GM19099 (cell line): ENCODE measurements around the gene SORCS2.

Experiments
- POLR2A ChIP-seq: IDR thresholded peaks from 3 replicates; pipeline ENCODE4 v1.6.1; 2011; ENCODE audit warnings: low read depth; ENCODE audit not compliant: insufficient read length; ENCODE audit errors: extremely low read depth

Gene SORCS2

DNA sequence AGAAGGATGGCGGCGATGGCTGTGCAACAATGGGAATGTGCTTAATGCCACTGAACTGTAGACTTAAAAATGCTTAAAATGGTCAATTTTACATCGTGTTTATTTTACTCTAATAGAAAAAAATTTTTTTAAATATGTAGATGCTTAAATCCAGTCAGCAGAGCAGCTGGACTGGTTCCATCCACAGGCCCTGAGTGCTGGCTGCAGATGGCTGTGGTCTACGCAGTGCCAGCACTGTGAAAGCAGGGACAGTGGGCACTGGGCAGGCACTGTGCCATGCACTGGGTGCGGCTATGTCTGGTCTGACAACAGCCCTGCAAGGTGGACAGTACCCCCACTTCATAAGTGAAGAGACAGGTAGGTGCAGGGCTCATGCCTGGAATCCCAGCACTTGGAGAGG, 572.1 kb downstream of the SORCS2 start:
- TF ChIP-seq POLR2A = no peak

DNA sequence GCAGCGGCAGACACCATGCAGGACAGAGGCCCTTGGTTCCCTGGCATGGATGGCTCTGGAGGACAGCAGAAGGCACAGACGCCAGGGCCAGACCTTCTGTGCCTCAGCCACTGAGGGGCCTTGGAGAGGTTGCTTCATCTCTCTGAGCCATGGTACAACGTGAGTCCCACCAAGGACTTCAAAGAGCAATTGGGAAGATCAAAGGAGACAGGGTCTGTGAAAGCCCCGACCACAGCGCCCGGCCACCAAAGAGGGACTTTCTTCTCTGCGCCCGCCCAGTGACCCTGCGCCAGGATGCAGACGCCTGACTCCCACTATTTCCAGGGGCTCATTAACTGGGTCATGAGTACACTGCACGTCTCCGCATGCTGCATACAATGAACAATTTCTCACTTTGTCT, 573.3 kb downstream of the SORCS2 start:
- TF ChIP-seq POLR2A = no peak

DNA sequence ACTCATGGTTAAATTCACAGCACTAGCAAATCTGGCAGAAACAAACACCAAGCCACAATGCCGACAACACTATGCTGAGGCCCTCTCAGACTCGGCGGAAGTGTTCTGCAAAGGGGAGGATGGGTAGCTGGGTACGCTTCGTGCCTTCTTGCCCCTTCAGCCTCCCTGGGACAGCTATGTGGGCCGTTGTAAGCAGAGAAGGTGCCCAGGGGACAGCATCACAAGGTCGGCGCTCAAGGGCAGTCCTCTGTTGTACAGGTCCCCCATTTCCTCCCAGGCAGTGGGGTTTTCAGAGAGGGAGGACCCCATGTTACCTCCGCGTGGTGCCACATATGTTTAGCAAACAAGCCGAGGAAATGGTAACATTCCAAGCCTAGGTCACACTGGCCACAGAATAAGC, 573.7 kb downstream of the SORCS2 start:
- no peak for TF ChIP-seq POLR2A

DNA sequence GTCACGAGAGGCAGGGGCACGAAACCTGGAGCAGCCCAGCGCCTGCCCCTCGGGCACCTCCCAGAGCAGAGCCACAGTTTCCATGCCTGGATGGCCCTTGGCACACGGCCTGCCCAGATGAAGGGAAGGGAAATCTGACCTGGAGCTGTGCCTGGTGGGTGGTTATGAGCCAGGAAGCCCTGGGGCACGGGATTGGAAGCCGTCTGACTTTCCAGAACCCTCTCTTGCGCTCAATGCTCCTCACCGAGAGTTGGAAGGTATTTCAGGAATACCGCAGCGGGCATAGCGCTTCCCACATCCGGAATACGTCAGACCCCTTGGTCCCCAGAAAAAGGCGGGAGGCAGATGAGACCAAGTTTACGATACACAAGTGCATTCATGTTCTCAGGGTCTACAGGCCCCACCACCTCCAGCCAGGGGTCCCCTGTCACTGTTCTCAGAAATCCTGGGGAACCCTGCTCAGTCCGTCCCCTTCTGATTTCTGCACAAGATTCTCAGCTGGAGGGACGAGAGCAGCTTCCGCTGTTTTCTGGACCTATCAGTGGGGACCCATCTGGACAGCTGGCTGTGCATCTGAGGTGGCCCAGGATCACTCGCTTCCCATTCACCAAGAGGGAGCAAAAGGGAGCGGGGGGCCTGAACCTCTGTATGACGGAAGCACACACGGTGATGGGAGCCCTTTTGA, 574.5 kb downstream of the SORCS2 start:
- TF ChIP-seq POLR2A = no peak

DNA sequence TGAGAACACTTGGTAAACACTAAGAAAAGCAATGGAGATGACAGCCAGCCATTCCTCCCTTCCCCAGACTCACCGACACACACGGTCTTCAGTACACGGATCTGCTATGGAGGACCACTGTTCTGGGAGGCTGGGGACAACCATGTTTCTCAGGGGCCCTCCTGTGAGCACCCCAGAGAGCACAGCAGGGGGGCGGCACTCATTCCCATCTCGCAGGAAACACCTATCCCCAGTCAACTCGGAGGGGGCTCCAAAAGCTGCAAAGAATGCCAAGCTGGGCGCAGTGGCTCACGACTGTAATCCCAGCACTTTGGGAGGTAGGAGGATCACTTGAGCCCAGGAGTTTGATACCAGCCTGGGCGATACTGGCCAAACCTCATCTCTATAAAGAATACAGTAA, 575.2 kb downstream of the SORCS2 start:
- no peak for TF ChIP-seq POLR2A

DNA sequence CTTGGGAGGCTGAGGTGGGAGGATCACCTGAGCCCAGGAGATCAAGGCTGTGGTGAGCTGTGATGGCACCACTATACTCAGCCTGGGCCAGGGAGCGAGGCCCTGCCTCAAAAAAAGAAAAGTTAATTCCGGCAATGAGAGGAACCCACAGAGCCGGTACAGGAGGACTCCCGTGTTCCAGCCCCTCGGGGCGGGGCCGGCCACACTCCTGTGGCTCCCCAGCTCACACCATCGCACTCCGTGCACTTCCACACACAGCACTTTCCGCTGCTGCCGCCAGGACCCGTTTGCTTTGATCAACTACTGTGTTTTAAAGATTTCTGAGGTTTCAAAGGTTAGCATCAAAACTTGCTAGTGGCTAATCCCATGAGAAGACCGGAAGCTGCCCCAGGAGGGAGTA, 575.6 kb downstream of the SORCS2 start:
- no peak for TF ChIP-seq POLR2A

DNA sequence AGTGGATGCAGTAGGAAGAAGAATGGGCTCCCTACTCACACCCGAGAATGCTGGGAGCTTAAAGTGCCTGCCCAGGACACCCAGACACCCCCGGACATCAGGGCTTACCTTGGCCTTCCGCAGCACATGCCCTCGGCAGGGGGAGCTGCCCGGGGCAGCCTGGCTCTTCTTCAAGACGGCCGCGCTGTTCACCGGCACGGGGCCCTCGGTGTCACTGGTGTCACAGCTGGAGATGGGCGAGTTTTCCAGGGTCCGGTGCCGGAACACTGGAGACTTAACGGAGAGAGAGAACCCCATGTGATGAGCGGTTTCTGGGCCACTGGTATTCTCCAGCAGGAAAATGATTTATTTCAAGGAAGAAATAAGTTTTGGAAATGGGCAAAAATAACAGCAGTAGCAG, 576.4 kb downstream of the SORCS2 start:
- TF ChIP-seq POLR2A = no peak

DNA sequence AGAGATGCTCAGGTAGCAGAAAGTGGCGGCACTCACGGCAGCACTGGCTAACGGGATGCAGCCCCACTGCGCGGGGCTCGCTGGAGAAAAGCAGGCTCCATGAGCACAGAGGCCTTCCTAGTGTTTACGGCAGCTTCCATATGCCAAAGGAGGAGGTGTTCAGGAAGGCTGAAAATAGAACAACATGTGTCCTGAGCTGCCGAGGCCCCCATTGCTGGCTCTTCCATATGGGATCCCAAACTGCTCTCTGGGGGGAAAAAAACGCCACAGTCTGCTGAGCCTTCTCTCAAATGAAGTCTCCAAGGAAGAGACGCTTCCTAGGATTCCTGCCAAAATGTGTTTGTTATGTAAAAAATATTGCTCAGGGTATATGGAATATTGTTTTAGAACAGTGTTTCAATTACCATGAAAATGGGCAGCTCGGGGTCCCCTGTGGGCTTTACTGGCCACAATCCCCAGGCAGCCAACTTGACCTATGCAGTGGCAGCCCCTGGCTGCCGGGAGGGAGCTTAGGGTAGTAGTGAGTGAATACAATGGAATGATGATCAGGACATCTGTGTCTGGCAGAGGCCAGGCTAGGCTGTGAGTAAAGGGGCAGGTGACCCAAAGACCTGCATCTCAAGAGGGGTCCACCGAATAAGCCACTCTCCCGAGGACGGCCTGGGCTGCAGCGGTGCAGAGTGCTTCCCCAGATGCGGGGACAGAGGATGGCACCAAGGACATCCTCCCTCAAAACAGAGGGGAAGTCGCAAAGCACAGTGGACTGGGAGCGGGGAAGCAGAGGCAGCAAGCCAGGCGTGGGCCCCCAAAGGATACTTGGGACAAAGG, 577.3 kb downstream of the SORCS2 start:
- TF ChIP-seq POLR2A = no peak

DNA sequence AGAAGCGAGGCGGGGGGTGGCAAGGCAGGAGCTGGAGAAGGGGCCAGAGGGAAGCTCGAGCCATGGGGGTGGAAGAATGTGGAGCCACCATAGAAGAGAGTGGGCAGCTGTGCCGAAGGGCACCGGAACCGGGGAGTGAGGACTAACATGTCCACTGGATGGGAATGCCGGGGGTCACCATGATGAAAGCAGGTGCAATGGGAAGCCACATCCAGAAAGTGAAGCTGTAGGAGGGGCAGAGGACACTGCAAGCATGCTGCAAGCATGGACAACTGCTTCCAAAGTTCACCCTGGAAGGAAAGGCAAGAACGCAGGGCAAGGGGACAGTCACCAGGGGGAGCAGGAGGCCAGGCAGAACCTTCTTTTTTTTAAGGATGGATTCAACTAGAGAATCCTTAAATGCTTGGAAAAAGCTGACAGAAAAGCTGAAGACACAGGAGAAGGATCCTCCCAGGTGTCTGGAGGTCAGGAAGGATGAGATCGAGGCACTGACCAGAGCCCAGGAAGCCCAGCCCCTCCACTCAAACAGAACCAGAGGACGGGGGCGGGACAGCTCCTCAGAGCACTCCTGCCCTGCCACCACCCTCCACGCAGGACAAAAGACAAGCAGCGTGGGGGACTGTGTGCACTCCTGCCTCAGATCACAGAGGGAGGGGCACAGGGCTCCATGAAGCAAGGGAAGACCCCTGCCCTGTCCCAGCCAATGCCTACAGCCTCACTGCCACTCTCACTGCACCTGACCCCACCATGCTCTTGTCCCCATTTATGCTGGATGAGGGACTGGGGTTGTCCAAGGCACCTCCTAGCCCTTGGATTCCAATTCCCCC, 578.1 kb downstream of the SORCS2 start:
- TF ChIP-seq POLR2A = no peak

DNA sequence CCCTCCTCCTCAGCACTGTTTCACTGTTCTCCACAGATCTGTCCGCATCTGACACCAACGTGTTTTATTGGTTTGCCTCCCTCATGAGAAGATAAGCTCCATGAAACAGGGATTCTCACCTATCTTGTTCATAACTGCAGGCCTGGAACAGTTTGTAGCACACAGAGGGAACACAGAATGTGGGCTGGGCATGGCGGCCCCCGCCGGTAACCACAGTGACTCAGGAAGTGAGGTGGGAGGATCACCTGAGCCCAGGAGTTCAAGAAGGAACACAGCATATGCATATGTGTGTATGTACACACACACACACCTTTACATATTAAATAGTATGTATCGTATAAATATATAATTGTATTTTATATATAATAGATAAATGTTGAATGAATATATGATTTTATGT, 578.7 kb downstream of the SORCS2 start:
- TF ChIP-seq POLR2A = no peak

DNA sequence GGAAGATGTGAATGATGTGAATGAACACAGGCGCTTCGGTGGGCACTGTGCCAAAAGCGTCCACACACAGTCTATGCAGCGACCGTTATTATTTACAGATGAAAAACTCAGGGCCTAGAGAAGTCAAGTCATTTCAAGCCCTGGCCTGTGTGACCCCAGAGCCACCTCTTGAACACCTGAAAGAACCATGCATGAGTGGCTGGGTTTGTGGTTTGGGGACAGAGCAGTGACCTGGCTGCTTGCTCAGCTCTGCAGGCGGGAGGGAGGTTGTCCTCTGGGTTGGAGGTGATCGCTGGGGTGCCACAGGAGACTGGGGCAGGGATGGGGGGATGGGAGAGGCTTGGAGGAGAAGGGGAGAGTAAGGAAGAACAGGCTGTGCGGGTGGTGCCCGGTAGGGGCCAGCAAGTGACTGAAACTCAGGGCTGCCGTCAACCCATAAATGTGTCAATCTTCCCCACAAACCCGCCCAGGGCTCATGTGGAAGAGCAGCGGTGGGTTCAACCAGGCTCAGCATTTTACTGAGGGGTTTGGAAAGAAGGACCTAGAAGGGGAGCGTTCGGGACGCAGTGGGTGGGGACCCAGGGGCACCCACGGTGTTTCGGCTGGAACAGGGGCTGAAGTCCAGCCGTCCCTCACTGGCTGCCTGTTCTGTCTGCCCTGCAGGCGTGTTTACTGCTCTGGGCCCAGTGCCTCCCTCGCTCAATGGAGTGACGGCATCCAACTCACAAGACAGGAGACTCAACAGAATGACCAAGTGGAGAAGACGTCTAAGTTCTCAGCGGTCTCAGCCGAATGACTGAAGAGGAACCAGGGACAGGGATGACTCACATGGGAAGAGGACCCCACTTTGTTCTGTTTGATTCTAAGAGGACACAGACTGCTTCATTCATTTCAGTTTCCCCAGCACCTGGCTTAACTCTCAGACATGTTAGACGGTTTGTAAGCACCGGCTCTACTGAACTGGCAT, 579.5 kb downstream of the SORCS2 start:
- TF ChIP-seq POLR2A = no peak

DNA sequence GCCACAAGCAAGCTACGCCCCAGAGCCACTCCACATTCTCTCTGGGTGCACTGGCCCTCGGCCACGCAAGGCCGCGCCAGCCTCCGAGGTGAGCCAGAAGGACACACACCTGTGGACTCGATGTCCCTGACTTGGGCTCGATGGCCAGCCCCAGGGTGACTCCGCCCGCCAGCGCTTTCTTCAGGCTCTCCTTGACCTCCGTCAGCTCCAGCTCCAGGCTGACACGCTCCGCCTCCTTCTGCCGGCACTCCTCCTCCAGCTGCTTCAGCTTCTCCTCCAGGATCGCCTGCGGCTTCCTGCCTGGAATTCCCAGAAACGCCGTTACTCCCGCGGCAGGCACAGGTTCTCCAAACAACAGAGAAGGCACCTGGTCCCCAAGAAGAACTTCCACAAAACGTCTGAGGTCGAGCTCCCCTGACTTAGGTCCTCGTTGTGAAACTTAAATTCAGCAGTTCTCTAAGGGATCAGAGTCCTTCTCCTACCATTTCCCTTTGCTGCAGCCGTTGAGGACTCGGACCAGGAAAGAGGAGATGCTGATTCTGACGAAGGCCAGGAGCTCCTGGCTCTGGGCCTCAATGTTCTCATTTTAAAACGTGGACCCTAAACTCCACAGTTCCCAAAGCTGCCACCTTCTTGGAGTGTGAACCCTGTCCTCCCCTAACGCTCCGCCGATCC, 580.5 kb downstream of the SORCS2 start:
- TF ChIP-seq POLR2A = no peak

DNA sequence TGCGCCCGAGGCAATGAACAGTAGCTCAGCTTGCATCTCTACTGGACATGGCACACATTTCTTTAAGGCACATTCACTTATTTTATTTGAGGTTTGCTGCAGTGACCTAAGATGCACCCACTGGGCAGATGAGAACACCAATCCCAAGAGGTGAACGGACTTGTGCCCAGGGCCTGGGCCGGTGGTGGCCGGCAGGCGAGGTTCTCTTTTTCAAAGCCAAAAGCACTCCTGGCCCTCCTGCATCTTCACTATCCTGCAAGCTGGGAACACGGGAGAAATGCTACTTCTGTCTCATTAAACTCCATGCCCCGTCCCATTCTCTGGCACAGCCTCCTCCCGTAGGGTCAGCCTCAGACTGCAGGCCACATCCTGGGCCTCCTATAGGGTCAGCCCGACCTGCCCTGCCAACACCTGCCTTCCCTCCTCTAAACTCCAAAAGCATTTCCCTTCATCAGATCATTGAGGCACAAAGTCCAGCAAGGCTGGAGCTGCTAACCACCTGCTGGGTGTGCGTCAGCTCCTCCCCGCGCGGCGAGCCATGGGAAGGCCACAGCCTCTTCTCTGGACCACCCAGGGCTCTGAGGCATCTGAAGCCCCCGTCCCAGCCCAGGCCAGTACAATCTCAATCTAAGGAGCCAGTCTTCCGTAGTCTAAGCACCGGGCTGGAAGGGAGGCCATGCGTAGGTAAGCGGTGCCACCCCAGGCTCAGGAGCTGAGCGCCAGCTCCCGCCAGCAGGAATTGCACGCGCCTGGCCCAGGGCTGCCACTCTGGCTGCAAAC, 581.3 kb downstream of the SORCS2 start:
- TF ChIP-seq POLR2A = no peak
